GM23338 (cell line): ENCODE results near the gene NLRC3. TPM values are rescaled to one million over a fixed set of nuclear protein-coding genes. Genes with fewer than 3 reads are reported as not detected.
"Not testable (repeated sequence)": the region's sequence is repeated elsewhere in the genome, so short reads cannot be mapped to it uniquely, and the experiment has no call there.

Experiments used
- ATAC-seq: fragments of 200-7000 bp; cut with Tn5 transposase; 3 replicates; pipeline ENCODE4 v1.9.1; 2020
- DNase-seq: peaks from one replicate; pipeline ENCODE4 v3.0.0-alpha.2; 2015; ENCODE audit warnings: low spot score
- H2AFZ ChIP-seq: fragments of 200-600 bp; sonication (generic); 2 replicates; pipeline ENCODE4 v1.8.0; 2016; ENCODE audit warnings: antibody characterized with exemption, mild to moderate bottlenecking, moderate library complexity
- H3F3A ChIP-seq: fragments of 200-600 bp; sonication (generic); replicated peaks from 2 replicates; pipeline ENCODE4 v1.8.0; 2017; ENCODE audit warnings: antibody characterized with exemption, mixed run types, low read depth
- H3K27ac ChIP-seq: fragments of 200-600 bp; sonication (generic); 2 replicates; pipeline ENCODE4 v1.6.1; 2016; ENCODE audit warnings: low read depth
- H3K27me3 ChIP-seq: fragments of 200-600 bp; sonication (generic); 2 replicates; pipeline ENCODE4 v1.8.0; 2016; ENCODE audit warnings: mild to moderate bottlenecking, mixed run types, moderate library complexity; ENCODE audit not compliant: insufficient read depth
- H3K36me3 ChIP-seq: fragments of 200-600 bp; sonication (generic); 2 replicates; pipeline ENCODE4 v1.8.0; 2016; ENCODE audit warnings: mild to moderate bottlenecking; ENCODE audit not compliant: insufficient read depth
- H3K4me1 ChIP-seq: fragments of 200-600 bp; sonication (generic); 2 replicates; pipeline ENCODE4 v1.8.0; 2016; ENCODE audit warnings: mild to moderate bottlenecking, moderate library complexity; ENCODE audit not compliant: insufficient read depth
- H3K4me2 ChIP-seq: fragments of 200-600 bp; sonication (generic); 2 replicates; pipeline ENCODE4 v1.7.1; 2017; ENCODE audit warnings: mixed run types
- H3K4me3 ChIP-seq: fragments of 200-600 bp; sonication (generic); 2 replicates; pipeline ENCODE4 v1.6.1; 2016; ENCODE audit warnings: mixed run types
- H3K79me2 ChIP-seq: fragments of 200-600 bp; sonication (generic); replicated peaks from 2 replicates; pipeline ENCODE4 v1.8.0; 2017; ENCODE audit warnings: mild to moderate bottlenecking; ENCODE audit not compliant: insufficient read depth
- H3K9me2 ChIP-seq: fragments of 200-600 bp; sonication (generic); 2 replicates; pipeline ENCODE4 v1.8.0; 2017; ENCODE audit not compliant: insufficient read depth
- H4K20me1 ChIP-seq: fragments of 200-600 bp; sonication (generic); replicated peaks from 2 replicates; pipeline ENCODE4 v1.8.0; 2017; ENCODE audit warnings: mild to moderate bottlenecking; ENCODE audit not compliant: insufficient read depth
- H3K27ac Mint-ChIP-seq: 2 replicates; pipeline ENCODE4 v1.8.0; 2020; ENCODE audit warnings: inconsistent platforms, mild to moderate bottlenecking, moderate library complexity, mixed read lengths
- H3K27me3 Mint-ChIP-seq: 3 replicates; pipeline ENCODE4 v1.8.0; 2022; ENCODE audit warnings: low read depth, mild to moderate bottlenecking, moderate library complexity, mixed read lengths, inconsistent platforms; ENCODE audit not compliant: insufficient read depth, poor library complexity
- H3K36me3 Mint-ChIP-seq: 3 replicates; pipeline ENCODE4 v1.8.0; 2021; ENCODE audit warnings: low read depth, mild to moderate bottlenecking, inconsistent platforms, moderate library complexity, mixed read lengths
- H3K4me1 Mint-ChIP-seq: 3 replicates; pipeline ENCODE4 v1.8.0; 2020; ENCODE audit warnings: mild to moderate bottlenecking, inconsistent platforms, mixed read lengths
- H3K4me3 Mint-ChIP-seq: 3 replicates; pipeline ENCODE4 v1.8.0; 2021; ENCODE audit warnings: moderate library complexity, mild to moderate bottlenecking, inconsistent platforms, mixed read lengths
- H3K9me3 Mint-ChIP-seq: 3 replicates; pipeline ENCODE4 v1.8.0; 2020; ENCODE audit warnings: moderate library complexity, mild to moderate bottlenecking, inconsistent platforms, mixed read lengths
- CREB1 ChIP-seq: fragments of 250-450 bp; sonication (Bioruptor Pico); IDR thresholded peaks from 2 replicates; pipeline ENCODE4 v1.5.0; 2020; ENCODE audit warnings: low read depth, mild to moderate bottlenecking, moderate library complexity
- CTCF ChIP-seq, 2 experiments: fragments of 200-600 bp in 1 of 2; sonication (generic) in 1 of 2; conservative IDR thresholded peaks; 2 replicates each; pipeline versions ENCODE4 v1.5.1 to v1.6.1; 2016 to 2017; ENCODE audit warnings: antibody characterized with exemption in 2 of 2, low read depth in 2 of 2, mild to moderate bottlenecking in 2 of 2, moderate library complexity in 1 of 2
- ETS1 ChIP-seq: IDR thresholded peaks from 2 replicates; pipeline ENCODE4 v1.6.1; 2016; ENCODE audit warnings: antibody characterized with exemption
- EZH2 ChIP-seq: fragments of 200-600 bp; sonication (generic); IDR thresholded peaks from one replicate; pipeline ENCODE4 v1.8.0; 2017; ENCODE audit warnings: antibody characterized with exemption, mild to moderate bottlenecking, low read depth; ENCODE audit not compliant: unreplicated experiment
- NANOG ChIP-seq: IDR thresholded peaks from 2 replicates; pipeline ENCODE4 v1.6.1; 2016; ENCODE audit warnings: antibody characterized with exemption, borderline replicate concordance
- POLR2AphosphoS5 ChIP-seq: IDR thresholded peaks from 2 replicates; pipeline ENCODE4 v1.6.1; 2016; ENCODE audit warnings: antibody characterized with exemption, low read depth
- REST ChIP-seq: IDR thresholded peaks from one replicate; pipeline ENCODE4 v1.6.1; 2018; ENCODE audit warnings: antibody characterized with exemption; ENCODE audit not compliant: unreplicated experiment
- STAT1 ChIP-seq: IDR thresholded peaks from one replicate; pipeline ENCODE4 v1.6.1; 2016; ENCODE audit warnings: antibody characterized with exemption; ENCODE audit not compliant: unreplicated experiment
- ZNF114 ChIP-seq: fragments of 250-450 bp; sonication (Bioruptor Pico); IDR thresholded peaks from 2 replicates; pipeline ENCODE4 v1.5.0; 2020; ENCODE audit warnings: mild to moderate bottlenecking, moderate library complexity
- ZNF331 ChIP-seq: fragments of 250-450 bp; sonication (Bioruptor Pico); IDR thresholded peaks from 2 replicates; pipeline ENCODE4 v1.5.0; 2020; ENCODE audit warnings: low read depth, mild to moderate bottlenecking, moderate library complexity
- polyA plus RNA-seq: library from polyadenylated mRNA; unstranded; fragments of >200 nt; fragmentation: Nextera tagmentation; extraction: Ambion mirVana; gene quantifications from 2 replicates; pipeline ENCODE4 v1.2.1, GENCODE V29; 2016
- total RNA-seq: library from RNA; depleted of rRNA; stranded (reverse); fragments of >200 nt; shearing (Covaris generic); gene quantifications from 2 replicates; pipeline ENCODE4 v1.2.3, GENCODE V29; 2014

The NLRC3 gene
- total and polyA plus RNA-seq, 2 experiments from 2014 or later: 0.11 to 0.49 TPM

GRCh38 chr16:3528406-3528805 lies 48.8 kb downstream of the NLRC3 start (continued):
- TF ChIP-seq ETS1 (no peak), STAT1 (no peak), NANOG (no peak), CREB1 (CRISPR knock-in tag) (no peak)

GRCh38 chr16:3527216-3527829 lies 49.9 kb downstream of the NLRC3 start:
- H3K79me2 ChIP-seq, H3K4me1 Mint-ChIP-seq, H3K27ac Mint-ChIP-seq, H3K4me2 ChIP-seq, H3F3A ChIP-seq, H2AFZ ChIP-seq, H3K27ac ChIP-seq, H3K27me3 Mint-ChIP-seq, ATAC-seq, H3K4me3 ChIP-seq, H3K27me3 ChIP-seq, H4K20me1 ChIP-seq, H3K4me1 ChIP-seq, H3K4me3 Mint-ChIP-seq, H3K9me2 ChIP-seq: not testable (repeated sequence)
- TF ChIP-seq CTCF (conservative IDR thresholded peaks at IDR 0.05; ENCODE audit: low read depth in 2 of 2): peak; percentile 66 to 81
- peak; percentile 75 for DNase-seq
- Mint-ChIP-seq H3K36me3 (peaks cover 51% of the 10 kb centered on the region), H3K9me3 (peaks cover 14% of the 10 kb centered on the region)
- H3K36me3 ChIP-seq: peaks cover 12% of the 10 kb centered on the region; the same call in 1 of the 2 replicates

GRCh38 chr16:3525951-3526350 lies 51.3 kb downstream of the NLRC3 start:
- H3K4me3 Mint-ChIP-seq: no peak overlapping the region
- Histone ChIP-seq H2AFZ (no peak overlapping the region), H3K27me3 (no peaks in the 10 kb centered on the region), H3K4me3 (no peak overlapping the region), H4K20me1 (no peaks in the 10 kb centered on the region; the same call in 1 of the 2 replicates), H3K9me2 (peaks cover 3% of the 10 kb centered on the region; the same call in 1 of the 2 replicates), H3K4me2 (no peak overlapping the region), H3K79me2 (no peaks in the 10 kb centered on the region), H3K27ac (no peak overlapping the region), H3F3A (no peaks in the 10 kb centered on the region; the same call in 1 of the 2 replicates), H3K4me1 (no peaks in the 10 kb centered on the region), H3K36me3 (peaks cover 12% of the 10 kb centered on the region; the same call in 1 of the 2 replicates)
- ATAC-seq (no peak), DNase-seq (no peak)
- TF ChIP-seq CTCF (conservative IDR thresholded peaks at IDR 0.05; ENCODE audit: low read depth in 2 of 2) (no peak), CREB1 (CRISPR knock-in tag) (no peak), EZH2 (no peak), REST (no peak), POLR2AphosphoS5 (no peak), ZNF331 (CRISPR knock-in tag) (no peak), STAT1 (no peak), ETS1 (no peak), ZNF114 (CRISPR knock-in tag) (no peak)
- H3K36me3 Mint-ChIP-seq: peaks cover 43% of the 10 kb centered on the region
- H3K27ac Mint-ChIP-seq: no peak overlapping the region
- H3K9me3 Mint-ChIP-seq: peaks cover 14% of the 10 kb centered on the region
- no peaks in the 10 kb centered on the region for H3K4me1 Mint-ChIP-seq
- no peaks in the 10 kb centered on the region for H3K27me3 Mint-ChIP-seq
